ENCODE measurements around the gene PTPN4.

DNA sequence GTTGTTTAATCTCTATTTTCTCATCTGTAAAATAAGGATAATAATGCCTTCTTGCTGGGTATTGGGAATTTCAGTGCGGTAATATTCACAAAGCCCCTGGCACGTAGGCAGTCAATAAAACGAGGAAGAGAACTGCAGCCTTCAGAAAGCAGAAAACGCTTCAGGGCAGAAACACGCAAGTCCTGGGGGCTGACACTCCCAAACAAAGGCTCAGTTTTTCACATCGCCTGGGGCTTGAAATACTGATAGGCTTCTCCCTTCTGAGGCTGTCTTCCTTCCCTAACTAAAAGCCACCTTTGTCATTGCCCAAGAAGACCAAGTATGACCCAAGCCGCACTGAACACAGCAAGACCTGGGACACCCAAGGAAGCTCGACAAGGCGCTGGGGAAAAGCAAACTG is 48.4 kb upstream of the PTPN4 start:
- TF ChIP-seq, protein P1, sequence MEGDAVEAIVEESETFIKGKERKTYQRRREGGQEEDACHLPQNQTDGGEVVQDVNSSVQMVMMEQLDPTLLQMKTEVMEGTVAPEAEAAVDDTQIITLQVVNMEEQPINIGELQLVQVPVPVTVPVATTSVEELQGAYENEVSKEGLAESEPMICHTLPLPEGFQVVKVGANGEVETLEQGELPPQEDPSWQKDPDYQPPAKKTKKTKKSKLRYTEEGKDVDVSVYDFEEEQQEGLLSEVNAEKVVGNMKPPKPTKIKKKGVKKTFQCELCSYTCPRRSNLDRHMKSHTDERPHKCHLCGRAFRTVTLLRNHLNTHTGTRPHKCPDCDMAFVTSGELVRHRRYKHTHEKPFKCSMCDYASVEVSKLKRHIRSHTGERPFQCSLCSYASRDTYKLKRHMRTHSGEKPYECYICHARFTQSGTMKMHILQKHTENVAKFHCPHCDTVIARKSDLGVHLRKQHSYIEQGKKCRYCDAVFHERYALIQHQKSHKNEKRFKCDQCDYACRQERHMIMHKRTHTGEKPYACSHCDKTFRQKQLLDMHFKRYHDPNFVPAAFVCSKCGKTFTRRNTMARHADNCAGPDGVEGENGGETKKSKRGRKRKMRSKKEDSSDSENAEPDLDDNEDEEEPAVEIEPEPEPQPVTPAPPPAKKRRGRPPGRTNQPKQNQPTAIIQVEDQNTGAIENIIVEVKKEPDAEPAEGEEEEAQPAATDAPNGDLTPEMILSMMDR (IDR thresholded peaks at IDR 0.05) = no peak
- TF ChIP-seq POLR2A (IDR thresholded peaks at IDR 0.05) = no peak

Measured in testis (tissue), 2 donors.